ENCODE measurements around the gene ITSN2.

Gene ITSN2

GRCh38 chr2:24181849-24182248 lies 178.5 kb downstream of the ITSN2 start:
- DNase-seq (ENCODE audit: low read depth, low spot score), result no peak

GRCh38 chr2:24179683-24180082 lies 180.7 kb downstream of the ITSN2 start:
- DNase-seq (ENCODE audit: low read depth, low spot score), result no peak

GRCh38 chr2:24176326-24176725 lies 184.0 kb downstream of the ITSN2 start:
- DNase-seq (ENCODE audit: low read depth, low spot score), result no peak

GRCh38 chr2:24175631-24176187 lies 184.6 kb downstream of the ITSN2 start:
- DNase-seq (ENCODE audit: low read depth, low spot score), result no peak

- no peak for DNase-seq (ENCODE audit: low read depth, low spot score)
Measured at GRCh38 chr2:24174851-24175277, 185.5 kb downstream of the ITSN2 start, which contains the start of gene FAM228A. TSS of gene FAM228A (plus strand) at chr2:24175053. CDS start at chr2:24175481, 428 bp downstream.

- DNase-seq (ENCODE audit: low read depth, low spot score), result no peak
Measured at GRCh38 chr2:24169023-24169422, 191.3 kb downstream of the ITSN2 start.

- DNase-seq (ENCODE audit: low read depth, low spot score), result no peak
Measured at GRCh38 chr2:24164416-24164973, 195.8 kb downstream of the ITSN2 start.

- DNase-seq (ENCODE audit: low read depth, low spot score), result no peak
Measured at GRCh38 chr2:24163601-24164000, 196.7 kb downstream of the ITSN2 start.

- no peak for DNase-seq (ENCODE audit: low read depth, low spot score)
Measured at GRCh38 chr2:24163186-24163585, 197.2 kb downstream of the ITSN2 start.

- no peak for DNase-seq (ENCODE audit: low read depth, low spot score)
Measured at GRCh38 chr2:24162494-24162893, 197.8 kb downstream of the ITSN2 start.

GRCh38 chr2:24160761-24161160 lies 199.6 kb downstream of the ITSN2 start:
- DNase-seq (ENCODE audit: low read depth, low spot score), result no peak

- DNase-seq (ENCODE audit: low read depth, low spot score), result no peak
Measured at GRCh38 chr2:24159708-24160107, 200.6 kb downstream of the ITSN2 start.

GRCh38 chr2:24158131-24158530 lies 202.2 kb downstream of the ITSN2 start:
- DNase-seq (ENCODE audit: low read depth, low spot score), result no peak

GRCh38 chr2:24153478-24153877 lies 206.9 kb downstream of the ITSN2 start:
- DNase-seq (ENCODE audit: low read depth, low spot score), result no peak

All from activated CD4-positive, CD25-positive, alpha-beta regulatory T cell treated with anti-CD3 and anti-CD28 coated beads, Interleukin-2, amount 50 U/mL, for 16 hours (primary cell).